Panc1 (cell line): ENCODE results near the gene LAMTOR1. TPM values are rescaled to one million over a fixed set of nuclear protein-coding genes. Genes with fewer than 3 reads are reported as not detected.
"Not testable (repeated sequence)": the region's sequence is repeated elsewhere in the genome, so short reads cannot be mapped to it uniquely, and the experiment has no call there.

Source experiments
- ATAC-seq: fragments of 200-7000 bp; cut with Tn5 transposase; 2 replicates; pipeline ENCODE4 v1.9.1; 2020; ENCODE audit warnings: mild to moderate bottlenecking, moderate library complexity
- BruUV-seq: library from RNA; stranded (reverse); fragments of 400-500 nt; replicated peaks from 2 replicates; lab custom pipeline; 2021; lab: Mats Ljungman, UMichigan
- CTCF ChIA-PET: fragments of 300-600 bp; sonication (Branson Sonifier 250); formaldehyde crosslinking; loops from one replicate; lab custom pipeline; 2022; ENCODE audit warnings: antibody characterized with exemption; lab: Charles Lee
- POLR2A ChIA-PET: fragments of 300-600 bp; sonication (Branson Sonifier 250); formaldehyde crosslinking; loops from one replicate; lab custom pipeline; 2022; ENCODE audit warnings: antibody characterized with exemption; lab: Charles Lee
- DNase-seq: peaks from one replicate; pipeline ENCODE4 v3.0.0-alpha.2; 2010; ENCODE audit warnings: low read depth, low spot score
- H3K27ac ChIP-seq: 2 replicates; pipeline ENCODE4 v1.5.1; 2011; ENCODE audit warnings: mild to moderate bottlenecking, low read length, inconsistent platforms
- H3K27me3 ChIP-seq: fragments of 200-500 bp; sonication (Bioruptor generic); 2 replicates; pipeline ENCODE4 v1.6.0; 2014; ENCODE audit warnings: low read length, inconsistent platforms; ENCODE audit not compliant: control insufficient read depth, insufficient read depth
- H3K36me3 ChIP-seq: fragments of 200-500 bp; sonication (Bioruptor generic); 2 replicates; pipeline ENCODE4 v1.5.1; 2014; ENCODE audit warnings: inconsistent platforms, mild to moderate bottlenecking, low read length, moderate library complexity; ENCODE audit not compliant: control insufficient read depth, insufficient read depth
- H3K4me1 ChIP-seq: 2 replicates; pipeline ENCODE4 v1.5.1; 2011; ENCODE audit warnings: inconsistent platforms, mild to moderate bottlenecking, low read length, moderate library complexity; ENCODE audit not compliant: control insufficient read depth, insufficient read depth
- H3K4me3 ChIP-seq, 2 experiments: 2 replicates each; pipeline ENCODE4 v1.5.1; 2011 to 2012; ENCODE audit warnings: low read depth in 2 of 2, low read length in 2 of 2, mild to moderate bottlenecking in 2 of 2, inconsistent platforms in 1 of 2, moderate library complexity in 1 of 2
- H3K9me3 ChIP-seq: fragments of 200-500 bp; sonication (Bioruptor generic); 2 replicates; pipeline ENCODE4 v1.5.1; 2014; ENCODE audit warnings: low read depth, mild to moderate bottlenecking, inconsistent platforms, low read length, moderate library complexity; ENCODE audit not compliant: control insufficient read depth, insufficient read depth
- CTCF ChIP-seq: fragments of 450-650 bp; IDR thresholded peaks from 2 replicates; pipeline ENCODE4 v1.5.1; 2017; ENCODE audit warnings: mild to moderate bottlenecking
- POLR2AphosphoS5 ChIP-seq: IDR thresholded peaks from 2 replicates; pipeline ENCODE4 v1.6.1; 2012; ENCODE audit warnings: mild to moderate bottlenecking, low read depth, low read length, moderate library complexity
- REST ChIP-seq, 2 experiments: IDR thresholded peaks; 2 replicates each; pipeline ENCODE4 v1.6.1; 2011 to 2012; ENCODE audit warnings: low read depth in 2 of 2, control low read depth in 1 of 2, low read length in 1 of 2, mild to moderate bottlenecking in 1 of 2, moderate library complexity in 1 of 2; ENCODE audit not compliant: insufficient read depth in 1 of 2
- SIN3A ChIP-seq: IDR thresholded peaks from 2 replicates; pipeline ENCODE4 v1.6.1; 2012; ENCODE audit warnings: low read depth, mild to moderate bottlenecking, low read length, moderate library complexity, borderline replicate concordance; ENCODE audit not compliant: insufficient read depth
- TCF7L2 ChIP-seq: IDR thresholded peaks from 2 replicates; pipeline ENCODE4 v1.6.1; 2011; ENCODE audit warnings: mild to moderate bottlenecking, low read depth, low read length, inconsistent platforms
- in situ Hi-C: cut with HindIII; loops from 2 replicates; pipeline ENCODE4 v1.10.0; 2016; ENCODE audit warnings: low sequenced_read_pairs, low pct_unique_long_range_greater_than_20kb
- intact Hi-C: fragments of 100-400 bp; cut with micrococcal nuclease; formaldehyde crosslinking; loops from one replicate; pipeline ENCODE4 v1.10.0; 2022; ENCODE audit not compliant: unreplicated experiment
- total RNA-seq: library from RNA; stranded (reverse); gene quantifications from one replicate; pipeline ENCODE4 v1.2.1, GENCODE V29; 2021; ENCODE audit not compliant: unreplicated experiment

Gene LAMTOR1
- total RNA-seq, 1 experiment from 2014 or later, result 126 TPM

GRCh38 chr11:72146625-72147024 is 43.5 kb upstream of the LAMTOR1 start:
- in situ Hi-C loops, result no loop called here
- peaks cover 4% of the 10 kb centered on the region; the same call in 1 of the 2 replicates for H3K27me3 ChIP-seq
- H3K27ac ChIP-seq, result no peak overlapping the region
- H3K4me1 ChIP-seq, result no peaks in the 10 kb centered on the region
- no peak for TF ChIP-seq POLR2AphosphoS5
- no peak for TF ChIP-seq TCF7L2
- TF ChIP-seq CTCF, result no peak
- no peak for TF ChIP-seq REST (IDR thresholded peaks at IDR 0.05; ENCODE audit: insufficient read depth in 1 of 2, low read depth in 2 of 2, low read length in 1 of 2)
- TF ChIP-seq SIN3A, result no peak
- no peak overlapping the region for H3K4me3 ChIP-seq
- no TSS peak for BruUV-seq
- ChIA-PET POLR2A (no interaction called here), CTCF (no interaction called here)
- no peak for ATAC-seq
- intact Hi-C loops, result no loop called here
- no peak for DNase-seq
- no peaks in the 10 kb centered on the region for H3K36me3 ChIP-seq
- no peaks in the 10 kb centered on the region for H3K9me3 ChIP-seq

GRCh38 chr11:72144807-72145565 is 41.9 kb upstream of the LAMTOR1 start:
- H3K4me3 ChIP-seq, result no peak overlapping the region
- no TSS peak for BruUV-seq
- no peak for TF ChIP-seq CTCF
- no peak for TF ChIP-seq POLR2AphosphoS5
- TF ChIP-seq SIN3A, result no peak
- no peak for TF ChIP-seq TCF7L2
- TF ChIP-seq REST (IDR thresholded peaks at IDR 0.05; ENCODE audit: insufficient read depth in 1 of 2, low read depth in 2 of 2, low read length in 1 of 2), result no peak
- no peak overlapping the region for H3K27ac ChIP-seq
- H3K4me1 ChIP-seq, result no peaks in the 10 kb centered on the region
- no peaks in the 10 kb centered on the region for H3K36me3 ChIP-seq
- DNase-seq, result no peak
- in situ Hi-C loops (no loop called here), intact Hi-C loops (no loop called here)
- no peak for ATAC-seq
- H3K27me3 ChIP-seq, result peaks cover 4% of the 10 kb centered on the region; the same call in 1 of the 2 replicates
- ChIA-PET CTCF (interaction anchor here (0.6 to 1.2 kb wide), 4 partner anchors 13 to 117 kb away, joined by 3 to 6 read pairs (median 5); no protein-coding TSS in a partner anchor), POLR2A (no interaction called here)
- H3K9me3 ChIP-seq, result no peaks in the 10 kb centered on the region

DNA sequence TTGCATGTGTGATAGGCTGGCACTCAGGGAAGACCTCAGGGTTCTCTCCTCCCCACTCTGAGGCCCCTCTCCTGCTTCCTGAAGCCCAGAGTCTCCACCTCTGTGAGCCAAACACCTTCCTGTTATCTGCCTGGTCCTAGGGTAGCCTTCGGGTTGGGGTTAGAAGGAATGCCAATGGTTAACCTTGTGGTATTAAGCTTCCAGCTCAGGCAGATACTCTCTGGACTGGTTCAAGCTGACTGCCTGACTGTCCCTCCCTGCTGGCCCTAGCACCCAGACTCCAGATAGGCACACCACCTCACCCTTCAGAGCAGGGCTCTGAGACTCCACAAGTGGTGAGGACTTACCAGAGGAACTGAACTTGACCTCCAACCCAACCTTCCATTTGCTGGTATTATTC is 39.4 kb upstream of the LAMTOR1 start:
- BruUV-seq, H3K36me3 ChIP-seq, DNase-seq, H3K27me3 ChIP-seq, in situ Hi-C loops, H3K9me3 ChIP-seq, POLR2A ChIA-PET, ATAC-seq, H3K4me1 ChIP-seq, intact Hi-C loops, CTCF ChIA-PET, H3K27ac ChIP-seq, H3K4me3 ChIP-seq: not testable (repeated sequence)
